ENCODE data around the gene CHMP5.

GRCh38 chr9:33229359-33230114 is 35.3 kb upstream of the CHMP5 start:
- no peak for TF ChIP-seq SUZ12 (IDR thresholded peaks at IDR 0.05; ENCODE audit: extremely low read depth, insufficient read depth, insufficient read length)
- no peak for TF ChIP-seq ZNF274 (IDR thresholded peaks at IDR 0.05; ENCODE audit: low read depth, low read length)
